ENCODE results near the gene NAV2.

The NAV2 gene

GRCh38 chr11:19970944-19971343, 258.3 kb downstream of the NAV2 start:
- Histone ChIP-seq H3K4me1 (peaks cover 0 to 6% (median 0%) of the 10 kb centered on the region in 4 donors), H3K27ac (no peak overlapping the region), H3K4me3 (no peak overlapping the region), H3K27me3 (no peaks in the 10 kb centered on the region), H3K36me3 (peaks cover 6 to 46% (median 41%) of the 10 kb centered on the region in 3 donors), H3K9me3 (no peaks in the 10 kb centered on the region)
- DNase-seq: no peak
- intact Hi-C loops (cut with DNase I; ENCODE audit: low total_unique reads): no loop called here
- no peak for TF ChIP-seq CTCF (IDR thresholded peaks at IDR 0.05)

- H3K27ac ChIP-seq: no peak overlapping the region
- peaks cover 6 to 43% (median 29%) of the 10 kb centered on the region in 3 donors for H3K36me3 ChIP-seq
- no peaks in the 10 kb centered on the region for H3K27me3 ChIP-seq
- peaks cover 0 to 13% (median 0%) of the 10 kb centered on the region in 4 donors for H3K4me1 ChIP-seq
- H3K9me3 ChIP-seq: no peaks in the 10 kb centered on the region
- intact Hi-C loops (cut with DNase I; ENCODE audit: low total_unique reads): no loop called here
- TF ChIP-seq CTCF (IDR thresholded peaks at IDR 0.05): no peak
- no peak overlapping the region for H3K4me3 ChIP-seq
- DNase-seq: no peak
Observed at GRCh38 chr11:19972091-19972490, 259.5 kb downstream of the NAV2 start.

- Histone ChIP-seq H3K4me3 (no peak overlapping the region), H3K36me3 (peaks cover 6 to 40% (median 29%) of the 10 kb centered on the region in 3 donors), H3K9me3 (no peaks in the 10 kb centered on the region), H3K27ac (no peak overlapping the region), H3K27me3 (no peaks in the 10 kb centered on the region), H3K4me1 (peaks cover 0 to 17% (median 0%) of the 10 kb centered on the region in 4 donors)
- no peak for DNase-seq
- intact Hi-C loops (cut with DNase I; ENCODE audit: low total_unique reads): no loop called here
- no peak for TF ChIP-seq CTCF (IDR thresholded peaks at IDR 0.05)
Observed at GRCh38 chr11:19972651-19973050, 260.0 kb downstream of the NAV2 start.

DNA sequence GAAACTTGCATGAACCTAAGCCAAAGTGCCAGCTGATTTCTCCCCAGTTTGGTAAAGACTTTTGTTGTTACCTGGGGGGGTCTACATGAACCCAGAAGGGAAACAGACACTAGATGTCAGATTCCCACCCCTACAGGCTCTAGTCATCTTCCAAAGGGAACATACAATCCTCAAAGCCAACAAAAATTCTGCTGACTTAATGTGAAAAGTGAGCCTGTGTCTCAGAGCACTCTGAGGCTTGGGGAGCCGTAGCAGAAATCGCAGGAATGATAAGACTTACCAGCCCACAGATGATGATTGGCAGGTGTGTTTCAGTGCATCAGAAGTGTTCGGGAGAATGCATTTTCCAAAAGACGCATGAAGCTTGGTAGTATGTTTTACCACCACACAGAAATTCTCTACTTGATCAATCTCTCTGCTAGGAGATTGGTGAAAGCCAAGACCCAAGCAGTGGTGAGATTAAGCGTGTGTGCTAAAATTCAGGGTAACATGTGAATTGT, 260.5 kb downstream of the NAV2 start:
- intact Hi-C loops (cut with DNase I; ENCODE audit: low total_unique reads): no loop called here
- Histone ChIP-seq H3K27me3 (no peaks in the 10 kb centered on the region), H3K9me3 (no peaks in the 10 kb centered on the region), H3K4me3 (no peak overlapping the region), H3K36me3 (peaks cover 6 to 35% (median 32%) of the 10 kb centered on the region in 3 donors), H3K4me1 (peaks cover 0 to 22% (median 0%) of the 10 kb centered on the region in 4 donors), H3K27ac (no peak overlapping the region)
- TF ChIP-seq CTCF (IDR thresholded peaks at IDR 0.05): no peak
- no peak for DNase-seq

DNA sequence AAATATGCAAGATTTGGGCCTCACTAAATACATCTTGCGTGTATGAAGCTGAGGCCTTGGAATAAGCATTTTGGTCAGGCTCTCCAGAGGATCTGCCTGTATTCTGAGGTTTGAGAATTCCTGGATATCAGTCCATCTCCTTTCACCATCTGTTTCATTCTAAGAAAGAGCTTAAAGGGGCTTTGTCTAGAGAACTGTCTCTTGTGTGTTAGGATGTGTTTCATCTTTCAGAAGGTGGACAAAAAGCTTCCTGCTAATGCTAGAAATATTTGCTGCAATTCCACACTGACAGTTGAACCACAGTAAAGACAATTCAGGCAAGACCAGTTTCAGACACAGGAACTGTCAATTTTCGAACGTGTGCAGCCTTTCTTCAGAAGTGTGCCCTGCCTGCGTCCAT, 262.2 kb downstream of the NAV2 start:
- Histone ChIP-seq H3K4me1 (peaks cover 0 to 39% (median 12%) of the 10 kb centered on the region in 4 donors), H3K27me3 (no peaks in the 10 kb centered on the region), H3K36me3 (peaks cover 0 to 22% (median 17%) of the 10 kb centered on the region in 3 donors), H3K27ac (no peak overlapping the region), H3K4me3 (no peak overlapping the region), H3K9me3 (no peaks in the 10 kb centered on the region)
- intact Hi-C loops (cut with DNase I; ENCODE audit: low total_unique reads): no loop called here
- TF ChIP-seq CTCF (IDR thresholded peaks at IDR 0.05): no peak
- DNase-seq: no peak
